Stimulated activated CD8-positive, alpha-beta memory T cell treated with anti-CD3 and anti-CD28 coated beads, Interleukin-7, amount 100 ng/mL, for 4 hours (primary cell): ENCODE measurements around the gene PPP4R3A.
"Not testable (repeated sequence)": the region's sequence is repeated elsewhere in the genome, so short reads cannot be mapped to it uniquely, and the experiment has no call there.

Experiments used
- DNase-seq, 2 donors: peaks; one replicate each; pipeline ENCODE4 v3.0.0-alpha.2; 2020; ENCODE audit warnings: low read depth in 2 of 2

PPP4R3A gene

GRCh38 chr14:91409928-91410718 lies 100.0 kb downstream of the PPP4R3A start:
- DNase-seq: peak in 1 of 2 donors; percentile 39

GRCh38 chr14:91409240-91409639 lies 100.9 kb downstream of the PPP4R3A start:
- DNase-seq: not testable (repeated sequence)
